ENCODE data around the gene PRAMEF12. TPM values are rescaled to one million over a fixed set of nuclear protein-coding genes. Genes with fewer than 3 reads are reported as not detected.

Gene PRAMEF12
- polyA plus RNA-seq, 1 of the 3 experiments (the other 2 are of a cell fraction): not detected

DNA sequence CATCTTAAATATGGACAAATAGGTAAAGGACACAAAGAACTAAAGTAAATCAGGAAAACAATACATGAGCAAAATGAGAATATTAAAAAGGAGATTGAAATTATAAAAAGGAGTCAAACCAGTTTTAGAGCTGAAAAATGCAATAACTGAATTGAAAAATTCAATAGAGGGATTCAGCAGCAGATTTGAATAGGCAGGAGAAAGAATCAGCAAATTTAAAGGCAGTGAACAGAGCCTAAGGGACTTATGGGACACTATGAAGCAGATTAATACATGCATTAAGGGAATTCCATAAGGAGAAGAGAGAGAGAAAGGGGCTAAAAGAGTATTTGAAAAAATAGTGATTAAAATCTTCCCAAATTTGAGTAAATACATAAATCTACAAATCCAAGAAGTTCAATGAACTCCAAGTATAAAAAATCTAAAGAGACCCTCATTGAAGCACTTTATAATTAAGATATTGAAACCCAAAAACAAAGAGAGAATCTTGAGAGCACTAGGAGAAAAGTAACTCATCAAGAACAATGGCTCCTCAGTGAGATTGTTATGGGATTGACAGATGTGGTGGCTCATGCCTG, 24.7 kb upstream of the PRAMEF12 start:
- Histone ChIP-seq H3K4me2 (no peak overlapping the region), H3K4me3 (ENCODE audit: low read depth in 2 of 2, low read length in 1 of 2) (no peak overlapping the region), H3K4me1 (ENCODE audit: control insufficient read depth in 1 of 2, insufficient read depth in 2 of 2, low read depth in 1 of 2, low read length in 1 of 2) (no peaks in the 10 kb centered on the region; a peak in 1 of 4 replicates), H3K9ac (no peak overlapping the region), H3F3A (replicated peaks; ENCODE audit: insufficient read depth) (no peaks in the 10 kb centered on the region), H4K20me1 (ENCODE audit: insufficient read depth) (no peaks in the 10 kb centered on the region), H3K79me2 (ENCODE audit: insufficient read depth) (no peaks in the 10 kb centered on the region), H2AFZ (ENCODE audit: low read depth) (no peak overlapping the region), H3K36me3 (replicated peaks in 1 of 2; ENCODE audit: control insufficient read depth in 1 of 2, insufficient read depth in 2 of 2, low read length in 1 of 2) (no peaks in the 10 kb centered on the region), H3K27ac (ENCODE audit: low read depth in 2 of 2, low read length in 1 of 2) (no peak overlapping the region), H3K27me3 (ENCODE audit: insufficient read depth) (no peaks in the 10 kb centered on the region), H3K9me3 (no peaks in the 10 kb centered on the region), H3K9me2 (no peaks in the 10 kb centered on the region)
- DNase-seq: no peak
- TF ChIP-seq SMC3 (IDR thresholded peaks at IDR 0.05; ENCODE audit: low read depth, low read length) (no peak), NRF1 (IDR thresholded peaks at IDR 0.05; ENCODE audit: low read depth, low read length) (no peak), EZH2phosphoT487 (IDR thresholded peaks at IDR 0.05; ENCODE audit: borderline replicate concordance, low read depth) (no peak), RAD21 (IDR thresholded peaks at IDR 0.05; ENCODE audit: low read length) (no peak), FOXJ3 (CRISPR knock-in tag; IDR thresholded peaks at IDR 0.05) (no peak), GABPA (IDR thresholded peaks at IDR 0.05; ENCODE audit: low read depth) (no peak), SIN3A (IDR thresholded peaks at IDR 0.05; ENCODE audit: borderline replicate concordance, low read depth, low read length) (no peak), TAF1 (IDR thresholded peaks at IDR 0.05; ENCODE audit: borderline replicate concordance, low read depth, low read length) (no peak), RFX5 (IDR thresholded peaks at IDR 0.05; ENCODE audit: low read length) (no peak), FOSL2 (IDR thresholded peaks at IDR 0.05; ENCODE audit: borderline replicate concordance, low read depth) (no peak), GATA2 (CRISPR knock-in tag; IDR thresholded peaks at IDR 0.05) (no peak), POLR2AphosphoS5 (IDR thresholded peaks at IDR 0.05; ENCODE audit: low read depth, low read length) (no peak), TCF12 (IDR thresholded peaks at IDR 0.05) (no peak)
- TF ChIP-seq, protein P1, sequence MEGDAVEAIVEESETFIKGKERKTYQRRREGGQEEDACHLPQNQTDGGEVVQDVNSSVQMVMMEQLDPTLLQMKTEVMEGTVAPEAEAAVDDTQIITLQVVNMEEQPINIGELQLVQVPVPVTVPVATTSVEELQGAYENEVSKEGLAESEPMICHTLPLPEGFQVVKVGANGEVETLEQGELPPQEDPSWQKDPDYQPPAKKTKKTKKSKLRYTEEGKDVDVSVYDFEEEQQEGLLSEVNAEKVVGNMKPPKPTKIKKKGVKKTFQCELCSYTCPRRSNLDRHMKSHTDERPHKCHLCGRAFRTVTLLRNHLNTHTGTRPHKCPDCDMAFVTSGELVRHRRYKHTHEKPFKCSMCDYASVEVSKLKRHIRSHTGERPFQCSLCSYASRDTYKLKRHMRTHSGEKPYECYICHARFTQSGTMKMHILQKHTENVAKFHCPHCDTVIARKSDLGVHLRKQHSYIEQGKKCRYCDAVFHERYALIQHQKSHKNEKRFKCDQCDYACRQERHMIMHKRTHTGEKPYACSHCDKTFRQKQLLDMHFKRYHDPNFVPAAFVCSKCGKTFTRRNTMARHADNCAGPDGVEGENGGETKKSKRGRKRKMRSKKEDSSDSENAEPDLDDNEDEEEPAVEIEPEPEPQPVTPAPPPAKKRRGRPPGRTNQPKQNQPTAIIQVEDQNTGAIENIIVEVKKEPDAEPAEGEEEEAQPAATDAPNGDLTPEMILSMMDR (IDR thresholded peaks at IDR 0.05): no peak
- TF ChIP-seq, protein P2, sequence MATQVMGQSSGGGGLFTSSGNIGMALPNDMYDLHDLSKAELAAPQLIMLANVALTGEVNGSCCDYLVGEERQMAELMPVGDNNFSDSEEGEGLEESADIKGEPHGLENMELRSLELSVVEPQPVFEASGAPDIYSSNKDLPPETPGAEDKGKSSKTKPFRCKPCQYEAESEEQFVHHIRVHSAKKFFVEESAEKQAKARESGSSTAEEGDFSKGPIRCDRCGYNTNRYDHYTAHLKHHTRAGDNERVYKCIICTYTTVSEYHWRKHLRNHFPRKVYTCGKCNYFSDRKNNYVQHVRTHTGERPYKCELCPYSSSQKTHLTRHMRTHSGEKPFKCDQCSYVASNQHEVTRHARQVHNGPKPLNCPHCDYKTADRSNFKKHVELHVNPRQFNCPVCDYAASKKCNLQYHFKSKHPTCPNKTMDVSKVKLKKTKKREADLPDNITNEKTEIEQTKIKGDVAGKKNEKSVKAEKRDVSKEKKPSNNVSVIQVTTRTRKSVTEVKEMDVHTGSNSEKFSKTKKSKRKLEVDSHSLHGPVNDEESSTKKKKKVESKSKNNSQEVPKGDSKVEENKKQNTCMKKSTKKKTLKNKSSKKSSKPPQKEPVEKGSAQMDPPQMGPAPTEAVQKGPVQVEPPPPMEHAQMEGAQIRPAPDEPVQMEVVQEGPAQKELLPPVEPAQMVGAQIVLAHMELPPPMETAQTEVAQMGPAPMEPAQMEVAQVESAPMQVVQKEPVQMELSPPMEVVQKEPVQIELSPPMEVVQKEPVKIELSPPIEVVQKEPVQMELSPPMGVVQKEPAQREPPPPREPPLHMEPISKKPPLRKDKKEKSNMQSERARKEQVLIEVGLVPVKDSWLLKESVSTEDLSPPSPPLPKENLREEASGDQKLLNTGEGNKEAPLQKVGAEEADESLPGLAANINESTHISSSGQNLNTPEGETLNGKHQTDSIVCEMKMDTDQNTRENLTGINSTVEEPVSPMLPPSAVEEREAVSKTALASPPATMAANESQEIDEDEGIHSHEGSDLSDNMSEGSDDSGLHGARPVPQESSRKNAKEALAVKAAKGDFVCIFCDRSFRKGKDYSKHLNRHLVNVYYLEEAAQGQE (IDR thresholded peaks at IDR 0.05; ENCODE audit: low read depth, low read length): no peak
- CTCF ChIA-PET: no interaction called here
- POLR2A ChIA-PET: no interaction called here

All from SK-N-SH (cell line).